ENCODE results near the gene CAMK2A.
A peak's percentile ranks its signal among the peaks of the same experiment; 100 is the strongest.

Gene CAMK2A

DNA sequence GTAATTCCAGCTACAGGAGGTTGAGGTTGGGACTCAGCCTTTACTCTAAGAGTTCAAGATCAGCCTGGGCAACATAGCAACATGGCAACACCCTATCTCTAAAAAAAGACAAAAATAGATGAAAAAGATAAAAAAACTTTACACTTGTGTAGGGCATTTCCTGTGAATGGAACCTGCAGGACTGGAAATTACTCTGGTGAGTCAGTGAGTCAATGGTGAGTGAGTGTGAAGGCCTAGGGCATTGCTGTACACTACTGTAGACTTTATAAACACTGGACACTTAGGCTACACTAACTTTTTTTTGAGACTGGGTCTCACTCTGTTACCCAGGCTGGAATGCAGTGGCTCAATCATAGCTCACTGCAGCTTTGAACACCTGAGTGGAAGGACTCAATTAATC lies 32.6 kb upstream of the CAMK2A start:
- DNase-seq (ENCODE audit: low read depth): peak; percentile 15
- TF ChIP-seq, protein P1, sequence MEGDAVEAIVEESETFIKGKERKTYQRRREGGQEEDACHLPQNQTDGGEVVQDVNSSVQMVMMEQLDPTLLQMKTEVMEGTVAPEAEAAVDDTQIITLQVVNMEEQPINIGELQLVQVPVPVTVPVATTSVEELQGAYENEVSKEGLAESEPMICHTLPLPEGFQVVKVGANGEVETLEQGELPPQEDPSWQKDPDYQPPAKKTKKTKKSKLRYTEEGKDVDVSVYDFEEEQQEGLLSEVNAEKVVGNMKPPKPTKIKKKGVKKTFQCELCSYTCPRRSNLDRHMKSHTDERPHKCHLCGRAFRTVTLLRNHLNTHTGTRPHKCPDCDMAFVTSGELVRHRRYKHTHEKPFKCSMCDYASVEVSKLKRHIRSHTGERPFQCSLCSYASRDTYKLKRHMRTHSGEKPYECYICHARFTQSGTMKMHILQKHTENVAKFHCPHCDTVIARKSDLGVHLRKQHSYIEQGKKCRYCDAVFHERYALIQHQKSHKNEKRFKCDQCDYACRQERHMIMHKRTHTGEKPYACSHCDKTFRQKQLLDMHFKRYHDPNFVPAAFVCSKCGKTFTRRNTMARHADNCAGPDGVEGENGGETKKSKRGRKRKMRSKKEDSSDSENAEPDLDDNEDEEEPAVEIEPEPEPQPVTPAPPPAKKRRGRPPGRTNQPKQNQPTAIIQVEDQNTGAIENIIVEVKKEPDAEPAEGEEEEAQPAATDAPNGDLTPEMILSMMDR (IDR thresholded peaks at IDR 0.05; ENCODE audit: low read length, missing control alignments): no peak
- no peak overlapping the region for H3K4me3 ChIP-seq (replicated peaks; ENCODE audit: low read depth, low read length)

DNA sequence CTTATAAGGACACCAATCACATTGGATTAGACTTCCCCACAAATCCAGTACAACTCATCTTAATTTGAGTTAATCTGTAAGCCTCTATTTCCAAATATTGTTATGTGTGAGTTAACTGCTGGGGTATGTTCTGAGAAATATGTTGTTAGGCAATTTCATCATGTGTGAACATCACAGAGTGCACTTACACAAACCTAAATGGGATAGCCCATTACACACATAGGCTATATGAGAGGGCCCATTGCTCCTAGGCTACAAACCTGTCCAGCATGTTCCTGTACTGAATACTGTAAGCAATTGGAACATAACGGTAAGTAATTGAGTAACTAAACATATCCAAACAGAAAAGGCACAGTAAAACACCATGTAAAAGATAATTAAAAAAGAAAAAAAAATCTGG lies 32.2 kb upstream of the CAMK2A start:
- TF ChIP-seq, protein P1 (IDR thresholded peaks at IDR 0.05; ENCODE audit: low read length, missing control alignments): no peak
- H3K4me3 ChIP-seq (replicated peaks; ENCODE audit: low read depth, low read length): no peak overlapping the region
- DNase-seq (ENCODE audit: low read depth): peak; percentile 18

DNA sequence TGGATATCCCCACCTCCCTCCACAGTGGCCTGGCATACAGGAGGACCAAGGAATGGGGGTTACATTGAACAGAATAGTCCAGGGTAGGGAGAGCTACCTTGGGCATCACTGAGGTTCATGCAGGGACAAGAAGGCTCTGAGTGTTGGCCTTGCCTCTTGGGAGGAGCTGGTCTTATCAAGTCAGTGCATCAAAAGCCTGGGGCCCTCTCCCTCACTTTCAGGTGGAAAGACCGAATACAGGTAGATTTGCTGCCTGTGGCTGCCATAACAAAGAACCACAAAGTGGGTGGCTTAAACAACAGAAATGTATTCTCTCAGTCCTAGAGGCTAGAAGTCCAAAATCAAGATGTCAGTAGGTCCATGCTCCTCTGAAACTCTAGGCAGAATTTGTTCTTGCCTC lies 31.6 kb upstream of the CAMK2A start:
- TF ChIP-seq, protein P1 (IDR thresholded peaks at IDR 0.05; ENCODE audit: low read length, missing control alignments): no peak
- H3K4me3 ChIP-seq (replicated peaks; ENCODE audit: low read depth, low read length): no peak overlapping the region
- no peak for DNase-seq (ENCODE audit: low read depth)

DNA sequence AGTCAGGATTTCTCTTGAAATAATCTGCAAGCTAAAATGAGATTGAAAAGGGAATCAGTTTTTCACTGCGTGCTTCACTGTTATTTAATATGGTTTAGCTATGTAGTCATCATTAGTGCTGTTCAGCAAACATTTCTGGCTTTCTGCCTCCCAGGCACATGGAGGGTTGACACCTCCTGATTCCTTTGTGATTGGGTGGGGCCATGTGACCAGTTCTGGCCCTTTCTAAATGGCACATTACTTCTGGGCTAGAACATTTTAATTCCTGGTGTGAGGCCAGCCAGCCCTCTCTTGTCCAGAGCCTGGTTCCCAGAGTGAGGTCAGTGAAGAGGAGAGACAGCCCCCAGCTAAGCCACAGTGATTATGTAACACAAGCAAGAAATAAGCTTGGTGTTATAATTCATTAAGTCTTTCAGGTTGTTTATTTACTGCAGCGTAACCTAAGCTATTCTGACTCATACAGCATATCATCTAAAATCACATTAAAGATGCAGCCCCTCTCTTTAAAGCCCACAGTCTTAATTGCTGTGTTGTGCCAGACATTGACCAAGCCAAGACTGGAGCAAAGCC lies 30.6 kb upstream of the CAMK2A start:
- TF ChIP-seq, protein P1 (IDR thresholded peaks at IDR 0.05; ENCODE audit: low read length, missing control alignments): no peak
- peak; percentile 73 for DNase-seq (ENCODE audit: low read depth)
- no peak overlapping the region for H3K4me3 ChIP-seq (replicated peaks; ENCODE audit: low read depth, low read length)

DNA sequence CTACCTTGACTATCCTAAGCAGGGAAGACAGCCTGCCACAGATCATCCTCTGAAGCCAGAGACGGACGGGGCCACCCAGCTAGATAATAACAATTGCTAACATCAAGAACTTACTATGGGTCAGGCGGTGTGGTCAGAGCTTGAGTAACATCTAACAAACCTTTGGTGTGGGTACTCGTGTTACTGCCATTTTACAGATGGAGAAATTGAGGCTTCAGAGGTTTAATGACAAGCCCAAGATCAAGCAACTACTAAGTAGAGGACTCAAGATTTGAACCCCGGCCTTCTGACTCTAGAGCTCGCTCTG lies 29.9 kb upstream of the CAMK2A start:
- DNase-seq (ENCODE audit: low read depth): no peak
- TF ChIP-seq, protein P1 (IDR thresholded peaks at IDR 0.05; ENCODE audit: low read length, missing control alignments): no peak

DNA sequence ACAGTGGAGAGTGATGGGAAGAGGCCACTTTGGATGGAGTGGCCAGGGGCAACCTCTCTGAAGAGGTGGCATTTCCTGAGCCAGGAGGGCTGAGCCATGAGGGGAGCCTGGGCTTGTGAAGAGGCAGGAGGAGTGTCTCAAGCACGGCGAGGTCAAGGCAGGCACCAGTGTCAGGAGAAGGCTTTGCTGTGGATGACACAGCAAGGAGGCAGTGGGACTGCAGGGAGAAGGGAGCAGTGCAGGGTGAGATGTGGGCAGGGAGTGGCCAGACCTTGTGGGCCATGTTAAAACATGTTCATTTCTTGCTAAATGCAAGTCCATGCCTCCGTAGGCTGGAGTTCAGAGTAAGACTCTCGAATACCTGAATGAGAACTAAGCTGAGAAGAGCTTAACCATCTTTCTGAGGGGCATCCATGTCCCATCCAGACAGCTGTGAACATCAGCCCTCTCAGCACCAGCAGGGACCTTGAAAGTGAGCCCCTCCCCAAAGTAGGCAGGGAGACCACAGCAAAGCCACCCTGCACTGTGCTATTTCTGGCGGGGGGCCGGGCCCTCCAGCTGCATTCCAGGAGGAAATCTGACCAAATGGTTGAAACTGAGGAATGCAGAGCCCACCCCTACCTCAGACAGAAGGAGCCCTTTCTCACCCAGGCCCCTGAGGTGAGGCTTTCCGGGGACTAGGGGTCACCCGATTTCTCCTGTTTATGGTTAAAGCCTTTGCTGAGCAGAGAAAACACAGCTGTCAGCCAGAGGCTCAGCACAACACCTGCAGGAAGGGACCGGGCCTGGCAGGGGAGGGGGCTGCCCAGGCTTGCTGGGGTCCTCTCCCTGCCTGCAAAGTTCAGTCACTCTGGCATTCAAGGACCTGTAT lies 29.3 kb upstream of the CAMK2A start:
- DNase-seq (ENCODE audit: low read depth): no peak
- TF ChIP-seq, protein P1 (IDR thresholded peaks at IDR 0.05; ENCODE audit: low read length, missing control alignments): no peak
- no peak overlapping the region for H3K4me3 ChIP-seq (replicated peaks; ENCODE audit: low read depth, low read length)

More for the DNA sequence above, 29.9 kb upstream of the CAMK2A start:
- H3K4me3 ChIP-seq (replicated peaks; ENCODE audit: low read depth, low read length): no peak overlapping the region
